ENCODE data around the gene CASS4.

- TF ChIP-seq PREB (CRISPR knock-in tag; IDR thresholded peaks at IDR 0.05): no peak
- no peak for TF ChIP-seq ZNF79 (CRISPR knock-in tag; IDR thresholded peaks at IDR 0.05; ENCODE audit: low read depth)
- no peak for TF ChIP-seq LEF1 (IDR thresholded peaks at IDR 0.05)
- no peak for TF ChIP-seq CTCF (IDR thresholded peaks at IDR 0.05 in 2 of 3, conservative IDR thresholded peaks at IDR 0.05 in 1 of 3; ENCODE audit: insufficient read depth in 2 of 3, low read depth in 1 of 3, low read length in 3 of 3)
- TF ChIP-seq HBP1 (CRISPR knock-in tag; IDR thresholded peaks at IDR 0.05): no peak
- no peak for TF ChIP-seq POU5F1 (IDR thresholded peaks at IDR 0.05; ENCODE audit: borderline replicate concordance, low read depth, low read length, partially characterized antibody)
- no peak for TF ChIP-seq TCF7 (IDR thresholded peaks at IDR 0.05; ENCODE audit: borderline replicate concordance)
- no peak for TF ChIP-seq RAD21 (CRISPR knock-in tag; conservative IDR thresholded peaks at IDR 0.05 in 1 of 2, IDR thresholded peaks at IDR 0.05 in 1 of 2)
- TF ChIP-seq ZBTB2 (IDR thresholded peaks at IDR 0.05): no peak
- TF ChIP-seq CEBPZ (IDR thresholded peaks at IDR 0.05; ENCODE audit: borderline replicate concordance, low read depth, low read length): no peak
Observed at GRCh38 chr20:56388882-56389281, 23.2 kb upstream of the CASS4 start.
